Activated CD4-positive, alpha-beta T cell treated with anti-CD3 and anti-CD28 coated beads for 48 hours (primary cell): ENCODE measurements around the gene STIM1.
"Not testable (repeated sequence)": the region's sequence is repeated elsewhere in the genome, so short reads cannot be mapped to it uniquely, and the experiment has no call there.

Experiments
- DNase-seq: peaks from one replicate; pipeline ENCODE4 v3.0.0-alpha.2; 2020

STIM1 gene

DNA sequence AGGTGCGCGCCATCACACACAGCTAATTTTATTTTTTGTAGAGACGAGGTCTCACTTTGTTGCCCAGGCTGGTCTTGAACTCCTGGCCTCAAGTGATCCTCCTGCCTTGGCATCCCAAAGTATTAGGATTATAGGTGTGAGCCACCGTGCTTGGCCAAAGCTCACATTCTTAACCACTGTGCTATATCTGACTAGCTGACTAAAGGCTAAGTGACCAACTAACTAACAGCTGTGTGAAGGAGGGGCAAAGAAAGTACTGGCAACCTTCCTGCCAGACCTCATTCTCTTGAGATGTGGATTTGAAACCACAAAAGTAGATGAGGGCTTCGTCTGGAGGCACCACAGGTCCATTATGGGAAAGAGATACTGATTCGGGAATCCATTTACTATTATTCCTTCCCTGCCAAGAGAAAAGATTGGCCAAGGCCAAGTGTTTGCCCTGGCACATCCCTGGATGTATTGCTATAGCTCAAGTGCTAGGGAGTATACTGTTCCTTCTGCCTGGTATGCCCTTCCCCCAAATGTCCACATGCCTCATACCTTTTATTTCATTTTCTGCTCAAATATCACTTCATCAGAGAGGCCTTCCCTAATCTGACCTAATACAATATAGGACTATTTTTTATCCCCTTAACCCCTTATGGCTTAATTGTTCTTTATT is 186.4 kb downstream of the STIM1 start:
- no peak for DNase-seq

DNA sequence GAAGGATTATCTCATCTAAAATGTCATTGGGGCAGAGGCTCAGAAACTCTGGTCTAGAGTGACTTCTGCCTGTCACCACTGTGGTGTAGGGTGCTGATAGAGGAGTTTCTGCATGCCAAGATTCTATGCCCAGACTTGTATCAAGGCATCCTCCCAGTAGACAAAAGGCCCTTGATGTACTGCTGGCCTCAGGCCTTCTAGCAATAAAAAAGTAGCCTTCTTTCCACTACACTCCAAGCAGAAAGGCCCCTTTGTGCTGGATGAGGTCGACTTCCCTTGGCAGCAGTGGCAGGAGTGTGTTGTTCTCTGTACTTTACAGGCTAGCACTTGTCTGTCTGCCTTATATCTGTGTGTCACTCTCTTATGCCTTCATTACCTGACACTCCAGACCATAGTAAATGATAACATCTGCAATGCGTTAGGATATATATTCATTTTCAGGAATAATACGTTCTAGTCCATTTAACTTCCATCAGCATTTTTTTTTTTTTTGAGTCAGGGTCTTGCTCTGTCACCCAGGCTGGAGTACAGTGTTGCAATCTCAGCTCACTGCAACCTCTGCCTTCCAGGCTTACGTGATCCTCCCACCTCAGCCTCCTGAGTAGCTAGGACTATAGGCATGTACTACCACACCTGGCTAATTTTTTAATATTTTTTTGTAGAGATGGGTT is 189.6 kb downstream of the STIM1 start:
- no peak for DNase-seq

DNA sequence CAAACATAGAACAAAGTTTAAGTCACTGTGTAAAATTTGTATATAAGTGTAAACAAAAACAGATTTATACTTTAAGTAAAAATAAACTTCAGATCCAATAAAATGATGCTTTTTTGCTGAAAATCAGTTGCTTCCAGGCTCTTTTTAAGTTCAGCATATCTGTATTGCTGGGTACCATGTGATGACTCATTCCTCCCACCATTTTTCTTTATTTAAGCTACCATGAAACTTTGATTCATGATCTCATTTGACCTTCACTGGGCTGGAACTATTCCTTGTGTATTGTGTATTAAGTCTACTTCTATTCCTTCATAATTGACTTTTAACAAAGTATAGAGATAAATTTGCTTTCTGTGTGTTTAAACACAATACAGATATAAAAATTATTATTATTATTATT is 192.9 kb downstream of the STIM1 start:
- no peak for DNase-seq

DNA sequence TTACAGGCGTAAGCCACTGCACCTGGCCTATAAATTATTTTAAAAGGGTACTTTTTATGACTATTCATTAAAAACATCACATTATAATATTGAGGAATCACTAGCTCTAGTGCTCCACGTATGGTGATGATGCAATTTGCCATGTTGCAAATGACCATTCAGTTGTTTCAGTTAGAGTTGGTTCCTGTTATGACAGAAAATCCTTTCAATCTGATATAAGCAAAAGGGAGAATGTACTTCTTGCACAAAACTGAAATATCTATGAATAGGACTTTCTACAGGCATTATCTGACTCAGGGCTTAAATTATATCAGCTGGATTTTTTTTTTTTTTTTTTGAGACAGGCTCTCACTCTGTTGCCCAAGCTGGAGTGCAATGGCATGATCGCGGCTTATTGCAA is 193.5 kb downstream of the STIM1 start:
- DNase-seq, result no peak

DNA sequence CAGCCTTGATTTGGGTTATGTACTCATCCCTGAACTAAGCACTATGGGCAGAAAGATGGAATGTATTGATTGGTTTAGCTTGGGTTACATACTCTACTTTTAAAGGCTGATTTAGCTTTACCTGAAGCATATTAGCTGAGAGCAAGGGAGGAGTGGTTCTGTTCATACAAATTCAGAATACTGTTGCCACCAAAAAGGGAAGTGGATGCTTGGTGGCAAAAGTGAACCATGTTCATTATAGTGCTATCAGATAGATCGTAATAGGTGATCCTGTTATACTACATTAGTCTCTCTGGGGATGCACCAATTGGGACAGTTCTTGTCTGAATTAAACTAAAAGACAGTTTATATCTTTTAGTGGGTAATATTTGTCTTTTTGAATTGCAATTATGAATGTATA is 194.7 kb downstream of the STIM1 start:
- no peak for DNase-seq

DNA sequence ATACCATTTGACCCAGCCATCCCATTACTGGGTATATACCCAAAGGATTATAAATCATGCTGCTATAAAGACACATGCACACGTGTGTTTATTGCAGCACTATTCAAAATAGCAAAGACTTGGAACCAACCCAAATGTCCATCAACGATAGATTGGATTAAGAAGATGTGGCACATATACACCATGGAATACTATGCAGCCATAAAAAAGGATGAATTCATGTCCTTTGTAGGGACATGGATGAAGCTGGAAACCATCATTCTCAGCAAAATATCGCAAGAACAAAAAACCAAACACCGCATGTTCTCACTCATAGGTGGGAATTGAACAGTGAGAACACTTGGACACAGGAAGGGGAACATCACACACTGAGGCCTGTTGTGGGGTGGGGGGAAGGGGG is 197.7 kb downstream of the STIM1 start:
- not testable (repeated sequence) for DNase-seq

DNA sequence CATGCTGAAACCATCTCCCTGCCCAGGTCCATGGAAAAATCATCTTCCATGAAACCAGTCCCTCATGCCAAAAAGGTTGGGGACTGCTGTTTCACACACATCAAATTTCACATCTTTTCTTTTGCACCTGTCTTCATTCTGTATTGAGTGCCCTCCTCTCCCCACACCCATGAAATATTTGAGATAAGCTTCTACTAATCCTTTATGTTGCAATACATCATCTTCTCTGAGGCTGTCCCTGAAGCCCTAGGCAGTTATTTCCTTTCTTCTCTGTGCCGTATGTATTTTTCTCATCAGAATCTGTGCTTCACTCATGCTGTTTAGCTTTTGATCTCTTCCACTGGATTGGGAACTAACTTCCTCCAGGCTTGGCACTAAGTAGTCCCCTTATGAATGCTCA is 199.2 kb downstream of the STIM1 start:
- no peak for DNase-seq

DNA sequence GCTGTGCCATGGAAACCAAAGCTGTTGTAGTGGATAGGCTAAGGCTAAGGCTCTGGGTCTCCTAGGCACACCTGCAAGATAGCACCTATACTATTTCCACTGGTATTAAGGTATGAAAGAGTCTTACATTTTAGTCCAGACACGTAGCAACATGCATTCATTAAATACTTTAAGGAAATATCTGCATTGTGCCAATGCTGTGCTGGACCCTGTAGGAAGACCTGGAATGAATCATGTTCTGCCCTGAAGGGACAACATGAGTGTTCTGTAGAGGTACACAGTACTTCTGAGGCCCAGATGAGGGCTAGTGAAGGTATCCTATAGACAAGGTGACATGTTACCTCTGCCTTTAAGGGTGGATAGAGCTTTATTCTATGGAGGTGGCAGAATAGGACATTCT is 204.0 kb downstream of the STIM1 start:
- DNase-seq, result no peak

DNA sequence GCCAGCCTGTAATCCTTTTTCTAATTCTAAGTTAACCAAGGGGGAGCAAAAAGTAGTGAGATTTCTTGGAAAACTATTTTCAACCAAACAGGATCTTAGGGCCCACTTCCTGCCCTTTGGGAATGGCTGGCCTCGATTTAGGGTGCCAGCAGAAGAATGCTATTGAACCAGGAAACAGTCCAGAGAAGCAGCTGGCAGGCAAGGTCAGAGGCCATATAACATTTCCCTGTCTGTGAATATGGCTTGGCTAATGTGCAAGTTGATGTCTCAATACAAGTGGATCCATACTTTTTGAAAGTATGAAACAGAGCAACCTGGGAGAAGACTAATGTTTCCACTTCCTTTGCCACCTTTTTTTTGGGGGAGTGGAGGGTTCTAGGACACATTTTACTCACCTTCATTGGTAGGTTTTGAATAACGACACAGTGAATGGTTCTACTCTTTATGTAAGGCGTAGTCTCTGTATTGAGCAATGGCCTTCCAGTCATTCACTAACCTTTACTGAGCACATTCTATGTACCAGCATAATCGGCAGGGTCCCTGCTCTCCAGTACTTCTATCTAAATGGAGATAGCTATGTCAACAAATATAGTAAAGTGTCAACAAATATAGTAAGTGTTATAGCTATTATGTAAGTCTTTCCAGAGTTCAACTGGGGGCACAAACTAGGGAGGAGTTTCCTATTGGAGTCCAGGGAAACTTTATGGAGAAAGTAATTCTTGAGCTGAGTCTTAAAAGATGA is 204.9 kb downstream of the STIM1 start:
- DNase-seq, result no peak

DNA sequence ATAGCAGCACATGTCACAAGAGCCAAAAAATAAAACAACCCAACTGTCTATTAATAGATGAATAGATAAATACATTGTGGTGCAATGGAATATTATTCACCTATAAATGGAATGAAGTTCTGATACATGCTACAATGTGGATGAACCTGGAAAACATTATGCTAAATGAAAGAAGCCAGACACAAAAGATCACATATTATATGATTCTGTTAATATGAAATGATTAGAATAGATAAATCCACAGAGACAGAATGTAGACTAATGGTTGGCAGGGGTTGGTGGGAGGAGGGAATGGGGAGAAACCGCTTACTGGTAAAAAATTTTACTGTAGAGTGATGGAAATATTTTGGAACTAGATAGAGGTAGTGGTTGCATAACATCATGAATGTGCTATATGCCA is 206.2 kb downstream of the STIM1 start:
- DNase-seq, result no peak

DNA sequence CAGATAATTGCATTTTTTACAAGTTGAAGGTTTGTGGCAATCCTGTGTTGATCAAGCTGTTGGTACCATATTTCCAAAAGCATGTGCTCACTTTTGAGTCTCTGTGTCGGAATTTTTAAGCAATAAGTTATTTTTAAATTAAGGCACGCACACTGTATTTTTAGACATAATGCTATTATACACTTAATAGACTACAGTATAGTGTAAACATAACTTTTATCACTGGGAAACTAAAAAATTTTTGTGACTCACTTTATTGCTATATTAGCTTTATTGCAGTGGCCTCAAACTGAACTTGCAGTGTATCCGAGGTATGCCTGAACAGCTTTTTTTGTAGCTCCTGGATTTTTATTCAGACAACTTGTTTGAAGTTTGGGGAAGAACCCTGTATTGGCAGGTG is 207.9 kb downstream of the STIM1 start:
- no peak for DNase-seq

DNA sequence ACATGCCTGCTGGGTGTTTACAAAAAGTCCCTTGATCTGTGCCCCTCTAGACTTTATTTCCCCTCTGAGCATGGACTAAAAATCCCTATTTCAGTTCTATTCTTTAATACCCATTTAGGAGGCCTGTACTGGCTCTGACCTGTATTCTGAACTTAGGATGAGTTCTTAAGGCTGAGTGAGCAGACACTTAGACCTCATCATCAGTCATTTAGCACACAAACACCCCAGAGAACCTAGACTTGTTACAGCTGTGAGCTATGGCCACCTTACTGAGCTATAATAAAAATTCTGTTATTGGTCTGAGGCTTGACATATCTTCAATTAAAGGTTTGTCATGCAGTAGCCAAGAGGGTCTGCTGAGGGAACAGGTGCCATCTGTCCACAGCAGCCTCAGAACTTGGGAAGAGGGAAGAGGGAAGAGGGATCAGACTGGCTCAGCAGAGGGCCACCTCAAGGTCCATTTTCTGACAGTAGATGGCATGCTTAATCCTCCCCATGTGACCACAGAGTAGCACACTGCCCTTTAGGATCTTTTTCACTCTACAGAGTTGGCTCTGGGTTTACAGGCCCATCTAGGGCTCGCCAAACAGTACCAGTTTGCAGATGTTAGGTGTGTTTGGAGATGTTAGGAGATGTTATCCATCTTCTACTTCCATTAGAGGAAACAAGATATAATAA is 209.0 kb downstream of the STIM1 start:
- DNase-seq, result no peak

DNA sequence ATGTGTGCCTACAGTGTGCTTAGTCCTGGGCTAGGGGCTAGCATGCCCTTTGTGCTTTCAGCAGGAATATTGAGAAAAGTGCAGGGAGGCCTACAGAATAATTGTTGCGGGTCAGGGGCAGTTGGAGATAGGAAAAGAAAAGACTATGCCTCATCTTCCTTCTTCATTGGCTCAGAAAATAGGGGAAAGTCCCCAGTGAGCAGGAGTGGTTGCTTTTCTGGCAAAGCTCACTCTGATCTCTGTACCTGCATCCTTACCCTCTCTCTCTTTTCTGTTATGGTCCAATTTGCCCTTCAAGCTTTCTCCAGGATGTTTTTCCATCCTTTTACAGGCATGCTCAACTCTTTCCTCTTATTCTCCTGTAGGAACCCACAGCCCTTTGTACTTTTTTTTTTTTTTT is 209.6 kb downstream of the STIM1 start:
- no peak for DNase-seq

DNA sequence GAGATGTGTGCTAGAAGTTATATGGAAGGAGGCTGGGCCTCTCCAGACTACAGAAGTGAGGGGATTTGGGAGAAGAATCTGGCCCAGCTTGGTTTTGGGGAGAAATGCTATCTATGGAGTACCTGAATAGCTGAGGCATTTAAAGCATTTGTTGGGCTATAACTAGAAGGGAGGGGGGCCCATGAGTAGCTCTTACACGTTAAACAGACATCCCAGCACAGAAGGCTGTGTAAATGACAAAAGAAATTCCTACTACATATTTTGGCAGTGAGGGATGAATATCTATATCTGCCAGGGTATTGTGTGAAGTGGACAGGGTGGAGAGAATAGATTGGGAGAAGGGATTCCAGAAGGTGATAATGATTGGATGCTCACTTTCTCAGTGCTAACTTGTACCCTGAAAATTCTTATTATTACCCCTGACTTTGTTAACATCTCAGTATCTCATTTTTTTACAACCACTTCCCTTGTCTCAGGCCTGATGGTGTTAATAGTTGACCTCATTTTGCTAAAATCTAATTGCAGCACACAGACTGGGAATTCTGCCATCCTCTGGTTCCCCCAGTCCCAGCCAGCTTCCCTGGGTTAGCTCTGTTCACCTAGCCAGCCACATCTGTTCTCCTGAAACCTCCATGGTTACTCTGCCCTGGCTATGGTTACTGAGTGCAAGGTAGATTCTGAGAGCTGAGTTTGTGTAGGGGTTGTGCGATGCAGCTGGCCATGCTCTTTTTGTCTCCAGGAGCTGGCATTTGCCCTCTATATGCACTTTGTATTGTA is 210.3 kb downstream of the STIM1 start:
- no peak for DNase-seq

DNA sequence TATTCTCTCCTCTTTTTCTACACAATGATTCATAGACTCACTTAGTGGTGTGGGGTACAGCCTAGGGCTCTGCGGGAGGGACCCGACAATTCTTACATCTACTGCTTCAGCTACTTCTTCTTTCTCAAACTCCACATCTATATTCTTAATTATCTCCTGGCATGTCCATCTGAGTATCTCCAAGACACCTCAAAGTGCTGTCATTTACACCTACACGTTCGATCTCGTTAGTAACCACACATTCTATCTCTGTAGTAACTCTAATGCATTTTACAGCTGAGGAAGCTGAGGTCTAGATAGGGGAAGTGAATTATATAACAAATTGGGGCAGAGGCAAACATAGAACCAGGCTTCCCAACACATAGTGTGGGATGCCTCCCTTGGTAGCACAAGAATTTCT is 211.4 kb downstream of the STIM1 start:
- no peak for DNase-seq

DNA sequence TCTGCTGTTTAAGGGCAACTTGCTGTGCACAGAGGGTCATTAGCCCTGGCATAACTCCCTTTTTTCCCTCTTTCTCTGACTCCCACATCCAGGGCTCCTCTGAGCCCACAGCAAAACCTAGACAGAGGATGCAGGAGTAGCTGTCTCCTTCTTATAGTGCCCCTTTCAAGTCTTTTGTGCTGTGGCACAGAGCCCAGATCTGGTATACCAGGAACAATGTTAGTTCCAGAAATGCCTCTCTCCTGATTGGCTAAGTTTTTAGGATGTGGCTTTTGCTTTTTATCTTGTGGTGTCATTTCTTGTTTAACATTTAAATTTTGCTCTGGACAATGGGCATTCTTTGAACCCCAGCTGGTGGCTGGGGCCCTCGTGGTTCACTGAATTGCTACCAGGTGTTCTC is 213.5 kb downstream of the STIM1 start:
- no peak for DNase-seq

DNA sequence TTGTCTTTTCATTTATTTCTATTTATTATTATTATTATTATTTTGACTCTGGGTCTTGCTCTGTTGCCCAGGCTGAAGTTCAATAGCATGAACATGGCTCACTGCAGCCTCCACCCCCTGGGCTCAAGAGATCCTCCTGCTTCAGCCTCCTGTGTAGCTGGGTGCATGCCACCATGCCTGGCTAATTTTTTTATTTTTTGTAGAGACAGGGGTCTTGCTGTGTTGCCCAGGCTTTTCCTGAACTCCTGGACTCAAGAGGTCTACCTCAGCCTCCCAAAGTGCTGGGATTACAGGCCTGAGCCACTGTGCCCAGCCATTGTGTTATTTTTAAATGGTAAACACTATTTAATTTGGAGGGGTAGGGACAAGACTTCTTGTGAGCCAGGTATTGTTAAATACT is 215.9 kb downstream of the STIM1 start:
- no peak for DNase-seq

DNA sequence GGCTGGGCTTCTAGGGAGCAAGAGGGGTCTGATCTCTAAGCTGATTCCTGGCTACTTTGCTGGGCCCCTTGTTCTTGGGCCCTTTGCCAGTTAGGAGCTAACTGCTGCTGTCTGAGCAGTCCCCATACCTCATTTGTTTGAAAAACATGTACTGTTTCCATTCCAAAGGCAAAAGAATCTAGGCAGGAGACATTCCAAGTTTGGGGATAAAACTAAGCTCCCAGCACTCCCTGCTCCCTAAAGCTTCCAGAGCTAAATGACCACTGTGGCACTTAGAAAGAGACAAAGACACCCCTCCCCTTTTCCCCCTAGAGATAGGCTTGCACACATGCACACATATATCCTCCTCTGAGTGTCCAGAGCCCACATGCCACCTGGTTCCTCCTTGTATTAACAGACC is 216.4 kb downstream of the STIM1 start:
- no peak for DNase-seq

DNA sequence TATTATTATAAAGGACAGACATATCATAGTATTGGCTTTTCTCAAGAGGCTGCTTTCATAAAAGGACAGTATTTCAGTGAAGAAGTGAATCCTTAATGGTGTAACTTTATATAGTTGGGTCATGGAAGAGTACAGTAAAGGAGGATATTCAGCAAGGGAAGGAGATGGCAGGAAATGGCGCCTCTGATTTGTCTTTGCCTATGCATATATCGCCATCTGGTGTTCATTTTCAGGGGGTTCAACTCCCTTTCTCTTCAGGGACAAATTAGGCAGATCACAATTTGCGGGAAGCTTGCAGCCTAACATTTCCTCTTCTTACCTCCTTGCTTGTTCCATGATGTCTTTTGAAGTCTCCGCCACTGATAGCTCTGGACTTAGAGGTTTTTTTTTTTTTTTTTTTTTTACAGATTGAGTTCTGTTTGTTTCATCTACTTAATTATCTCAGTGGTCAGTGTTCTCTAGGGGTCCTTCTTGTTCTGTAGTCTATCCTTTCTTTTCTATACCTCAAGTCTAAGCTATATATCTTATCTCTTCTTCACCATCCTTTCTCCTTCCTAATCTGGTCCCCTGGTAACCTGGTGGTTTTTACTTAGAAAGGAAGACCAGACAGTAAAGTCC is 217.3 kb downstream of the STIM1 start:
- peak; percentile 49 for DNase-seq

DNA sequence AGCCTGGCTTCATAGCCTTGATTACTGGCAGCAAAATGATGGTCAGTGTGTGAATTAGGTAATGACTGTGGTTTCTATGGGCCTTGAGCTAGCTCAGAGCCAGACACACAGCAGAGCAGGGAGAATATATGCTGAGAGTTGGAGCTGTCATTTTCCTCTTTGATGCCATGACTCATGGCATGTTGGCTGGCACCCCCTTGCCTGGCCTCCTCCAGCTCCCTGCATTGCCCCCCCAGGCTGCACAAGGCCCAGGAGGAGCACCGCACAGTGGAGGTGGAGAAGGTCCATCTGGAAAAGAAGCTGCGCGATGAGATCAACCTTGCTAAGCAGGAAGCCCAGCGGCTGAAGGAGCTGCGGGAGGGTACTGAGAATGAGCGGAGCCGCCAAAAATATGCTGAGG is 218.8 kb downstream of the STIM1 start:
- no peak for DNase-seq

DNA sequence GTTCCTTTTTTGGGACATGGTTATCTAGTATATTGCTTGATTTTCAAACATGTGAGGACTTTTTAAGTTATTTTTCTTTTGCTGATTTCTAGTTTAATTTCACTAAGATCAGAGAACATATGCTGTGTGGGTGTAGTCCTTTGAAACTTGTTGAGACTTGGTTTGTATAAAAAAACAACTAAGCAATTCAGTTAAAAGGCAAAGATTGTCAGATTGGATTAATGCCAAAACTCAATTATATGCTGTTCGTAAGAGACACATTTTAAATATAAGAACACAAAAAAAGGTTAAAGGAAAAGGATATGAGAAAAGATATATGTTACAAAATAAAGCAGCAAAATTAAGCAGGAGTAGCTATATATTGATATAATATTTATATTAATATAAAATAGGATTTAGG is 221.3 kb downstream of the STIM1 start:
- no peak for DNase-seq

DNA sequence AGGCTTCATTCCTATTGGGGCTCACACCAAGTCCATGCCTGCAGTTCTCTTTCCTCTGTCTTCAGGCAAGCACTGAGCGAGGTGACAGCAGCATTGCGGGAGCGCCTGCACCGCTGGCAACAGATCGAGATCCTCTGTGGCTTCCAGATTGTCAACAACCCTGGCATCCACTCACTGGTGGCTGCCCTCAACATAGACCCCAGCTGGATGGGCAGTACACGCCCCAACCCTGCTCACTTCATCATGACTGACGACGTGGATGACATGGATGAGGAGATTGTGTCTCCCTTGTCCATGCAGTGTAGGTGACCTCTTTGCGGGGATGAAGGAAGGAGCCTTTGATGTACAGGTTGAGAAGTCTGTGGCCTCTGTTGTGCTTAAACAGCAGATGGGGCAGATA is 227.7 kb downstream of the STIM1 start:
- no peak for DNase-seq
